HG03039 (cell line): ENCODE measurements around the gene TLNRD1.

ENCODE experiments used
- ATAC-seq: cut with Tn5 transposase; IDR thresholded peaks from one replicate; pipeline ENCODE4 v1.9.1; 2021; ENCODE audit warnings: mild to moderate bottlenecking, moderate library complexity; ENCODE audit not compliant: unreplicated experiment

TLNRD1 gene

GRCh38 chr15:81053621-81054020 lies 52.9 kb downstream of the TLNRD1 start:
- no peak for ATAC-seq

- no peak for ATAC-seq
These were observed 53.5 kb downstream of the TLNRD1 start for GRCh38 chr15:81054236-81054635.
